ENCODE measurements around the gene PGBD1.
A peak's percentile ranks its signal among the peaks of the same experiment; 100 is the strongest.

The PGBD1 gene

GRCh38 chr6:28336284-28337120 lies 55.1 kb downstream of the PGBD1 start:
- peak; percentile 52 for DNase-seq

GRCh38 chr6:28337121-28337520 lies 55.7 kb downstream of the PGBD1 start:
- no peak for DNase-seq

DNA sequence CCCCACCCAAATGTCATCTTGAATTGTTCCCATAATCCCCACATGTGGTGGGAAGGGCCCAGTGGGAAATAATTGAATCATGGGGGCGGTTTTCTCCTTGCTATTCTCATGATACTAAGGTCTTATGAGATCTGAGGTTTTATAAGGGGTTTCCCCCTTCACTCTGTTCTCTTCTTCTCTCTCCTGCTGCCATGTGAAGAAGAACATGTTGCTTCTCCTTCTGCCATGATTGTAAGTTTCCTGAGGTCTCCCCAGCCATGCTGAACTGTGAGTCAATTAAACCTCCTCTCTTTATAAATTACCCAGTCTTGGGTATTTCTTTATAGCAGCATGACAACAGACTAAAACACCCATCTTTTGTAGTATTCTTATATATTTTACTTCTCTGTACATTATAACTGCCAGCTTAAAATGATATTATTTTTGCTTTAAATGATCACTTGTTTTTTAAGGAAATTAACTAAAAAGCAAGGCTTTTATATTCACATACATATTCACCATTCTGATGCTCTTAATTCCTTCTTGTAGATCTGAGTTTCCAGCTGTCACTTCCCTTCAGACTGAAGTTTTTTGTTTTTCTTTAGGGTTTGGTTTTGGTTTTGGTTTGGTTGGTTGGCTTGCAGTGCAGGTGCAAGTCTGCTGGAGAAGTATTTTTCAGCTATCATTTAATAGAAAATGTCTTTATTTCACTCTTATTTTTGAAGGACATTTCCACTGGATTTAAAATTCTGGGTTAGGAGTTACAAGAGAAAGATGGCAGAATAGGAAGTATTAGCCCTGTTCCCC lies 59.1 kb downstream of the PGBD1 start:
- no peak for DNase-seq

DNA sequence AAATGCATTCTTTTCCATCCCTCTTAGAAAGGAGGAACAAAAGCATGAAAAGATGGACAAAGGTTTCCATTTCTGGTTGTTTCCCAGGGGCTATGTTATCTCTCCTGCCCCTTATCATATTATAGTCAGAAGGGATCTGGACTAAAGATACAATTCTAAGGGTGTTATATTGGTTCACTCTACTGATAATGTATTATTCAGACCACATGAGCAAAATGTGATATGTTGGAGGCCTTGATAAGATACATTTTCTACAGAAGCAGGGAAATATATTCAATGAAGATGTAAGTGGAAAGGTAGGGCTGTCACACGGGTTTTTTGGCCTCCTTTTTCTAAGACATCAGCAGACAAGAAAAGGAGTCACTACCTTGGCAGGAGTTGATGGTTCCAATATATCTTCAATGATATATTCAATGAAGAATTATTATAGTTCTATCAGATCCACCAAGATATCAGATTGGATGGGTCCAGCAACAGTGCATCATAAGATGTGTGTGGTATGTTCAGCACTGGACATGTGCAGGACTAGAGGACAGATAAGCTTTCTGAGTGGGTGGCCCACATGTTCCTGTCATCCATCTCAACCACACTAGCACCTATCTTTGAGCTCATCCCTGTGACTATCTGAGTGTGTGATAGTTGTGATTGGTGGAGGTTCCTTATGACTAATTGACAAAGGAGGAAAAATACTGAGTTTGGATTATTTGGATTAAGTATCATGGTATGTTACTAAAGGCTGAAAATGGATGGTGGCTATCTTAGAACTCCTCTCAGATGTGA lies 62.7 kb downstream of the PGBD1 start:
- DNase-seq = no peak

DNA sequence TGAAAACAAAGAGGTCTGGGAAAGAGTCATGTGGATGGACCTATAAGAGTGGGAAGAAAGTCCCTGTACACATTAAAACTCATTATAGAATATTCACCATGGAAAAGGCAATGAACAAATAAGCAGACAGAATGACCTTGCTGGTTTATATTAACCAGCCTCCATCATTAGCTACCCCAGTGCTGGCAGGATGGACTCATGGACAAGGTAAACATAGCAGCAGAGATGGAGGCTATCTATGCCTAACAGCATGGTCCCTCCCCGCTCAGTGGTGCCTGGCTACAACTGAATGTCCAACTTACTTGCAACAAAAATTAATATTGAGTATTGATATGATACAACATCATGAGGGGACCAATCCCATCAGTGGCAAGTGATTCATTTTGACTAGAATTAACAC lies 63.8 kb downstream of the PGBD1 start:
- DNase-seq = no peak

GRCh38 chr6:28347119-28347518 lies 65.7 kb downstream of the PGBD1 start:
- no peak for DNase-seq

DNA sequence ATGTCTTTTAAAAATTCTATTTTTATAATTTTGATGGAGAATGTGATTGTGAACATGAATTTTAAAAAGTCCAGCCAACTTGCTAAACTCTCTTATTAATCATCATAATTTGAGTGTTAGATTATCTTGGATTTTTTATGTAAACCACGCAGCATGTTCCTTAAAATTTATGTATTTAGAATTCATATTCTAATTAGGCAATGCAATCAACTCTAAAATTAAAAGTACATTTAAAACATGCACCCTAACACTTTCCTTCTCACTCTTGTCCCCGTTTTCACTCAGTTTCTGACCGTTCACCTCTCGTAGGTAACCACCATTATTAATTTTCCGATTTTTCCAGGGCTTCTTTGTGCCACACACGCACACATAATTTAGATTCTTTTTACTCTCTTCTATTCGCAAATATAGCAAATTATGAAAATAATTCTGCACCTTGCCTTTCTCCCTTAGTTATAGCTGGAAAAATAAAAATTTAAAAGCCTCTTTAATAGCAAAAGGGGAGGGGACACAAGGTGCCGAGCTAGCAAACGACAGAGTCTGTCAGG lies 68.0 kb downstream of the PGBD1 start:
- no peak for DNase-seq

GRCh38 chr6:28349892-28350737 lies 68.7 kb downstream of the PGBD1 start, which contains the start of gene ZKSCAN3:
Gene ZKSCAN3 (plus strand): TSS chr6:28349947. CDS start chr6:28359587, 9,640 bp downstream.
- peak; percentile 83 for DNase-seq

DNA sequence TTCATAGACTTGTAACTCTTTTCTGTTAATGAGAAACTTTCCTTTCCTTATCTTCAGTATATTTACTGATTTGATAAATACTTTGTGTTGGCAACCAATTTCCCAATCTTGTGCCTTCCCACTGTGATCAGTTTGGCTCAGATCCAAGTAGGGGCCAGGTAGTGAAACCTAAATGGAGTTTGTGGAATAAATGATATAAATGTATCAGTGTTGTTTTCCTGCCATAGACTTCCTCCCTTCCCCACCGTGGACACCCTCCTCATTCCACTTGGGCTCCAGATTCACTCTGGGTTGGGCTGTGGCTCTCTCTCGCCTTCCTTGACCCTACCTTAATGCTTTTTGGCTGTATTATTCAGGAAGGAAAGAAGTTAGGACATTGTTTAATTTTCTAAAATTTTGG lies 69.7 kb downstream of the PGBD1 start:
- DNase-seq = no peak

- DNase-seq = no peak
These were observed 70.1 kb downstream of the PGBD1 start for GRCh38 chr6:28351493-28351925.
